Ureter (tissue), 1 donor: ENCODE data around the gene ETV6. TPM values are rescaled to one million over a fixed set of nuclear protein-coding genes. Genes with fewer than 3 reads are reported as not detected.

Experiments
- DNase-seq: peaks from one replicate; pipeline ENCODE4 v3.0.0-alpha.2; 2020; ENCODE audit warnings: low spot score
- total RNA-seq: library from RNA; stranded (reverse); gene quantifications from one replicate; pipeline ENCODE4 v1.2.4, GENCODE V29; 2023
- donor health status: DM: yes; HTN: yes; CAD: no.

Gene ETV6
- total RNA-seq, 1 donor from 2014 or later = 97.4 TPM

GRCh38 chr12:11920231-11920630, 270.8 kb downstream of the ETV6 start:
- DNase-seq = no peak

DNA sequence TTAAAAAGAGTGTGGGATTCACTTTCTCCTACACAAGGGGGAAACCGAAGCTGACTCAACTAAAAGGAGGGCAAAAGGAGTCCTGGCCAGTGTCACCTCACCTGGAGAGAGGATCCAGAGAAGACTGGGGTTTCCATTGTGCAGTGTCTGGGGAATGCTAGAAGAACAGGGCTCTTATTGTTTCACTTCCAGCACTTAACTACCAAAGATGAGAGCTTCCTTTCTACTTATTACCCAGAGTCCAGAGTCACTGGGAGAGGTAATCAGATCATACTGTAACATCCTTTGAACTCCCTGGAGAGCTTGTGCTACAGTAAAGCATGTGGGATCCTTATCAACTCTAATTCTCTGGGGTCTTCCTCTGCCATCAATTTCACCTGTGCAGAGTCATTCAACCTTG, 272.9 kb downstream of the ETV6 start:
- DNase-seq = no peak

DNA sequence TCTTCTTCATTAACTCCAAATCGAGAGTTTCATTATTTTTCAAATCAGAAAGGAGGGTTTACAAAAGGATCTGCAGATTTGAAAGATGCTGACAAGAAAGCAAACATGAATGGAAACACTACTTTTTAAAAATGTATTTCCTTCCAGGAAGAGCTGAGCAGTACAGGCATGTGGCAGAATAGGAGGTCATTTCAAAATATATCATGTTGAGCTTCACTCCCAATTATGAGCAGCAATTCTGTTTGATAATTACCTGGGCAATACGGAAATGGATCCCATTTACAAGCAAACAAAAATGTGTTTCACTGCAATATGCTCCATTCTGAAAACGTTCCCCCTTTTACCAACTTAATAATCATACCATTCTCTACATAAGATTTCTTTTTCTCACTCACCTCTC, 273.6 kb downstream of the ETV6 start:
- DNase-seq = no peak

DNA sequence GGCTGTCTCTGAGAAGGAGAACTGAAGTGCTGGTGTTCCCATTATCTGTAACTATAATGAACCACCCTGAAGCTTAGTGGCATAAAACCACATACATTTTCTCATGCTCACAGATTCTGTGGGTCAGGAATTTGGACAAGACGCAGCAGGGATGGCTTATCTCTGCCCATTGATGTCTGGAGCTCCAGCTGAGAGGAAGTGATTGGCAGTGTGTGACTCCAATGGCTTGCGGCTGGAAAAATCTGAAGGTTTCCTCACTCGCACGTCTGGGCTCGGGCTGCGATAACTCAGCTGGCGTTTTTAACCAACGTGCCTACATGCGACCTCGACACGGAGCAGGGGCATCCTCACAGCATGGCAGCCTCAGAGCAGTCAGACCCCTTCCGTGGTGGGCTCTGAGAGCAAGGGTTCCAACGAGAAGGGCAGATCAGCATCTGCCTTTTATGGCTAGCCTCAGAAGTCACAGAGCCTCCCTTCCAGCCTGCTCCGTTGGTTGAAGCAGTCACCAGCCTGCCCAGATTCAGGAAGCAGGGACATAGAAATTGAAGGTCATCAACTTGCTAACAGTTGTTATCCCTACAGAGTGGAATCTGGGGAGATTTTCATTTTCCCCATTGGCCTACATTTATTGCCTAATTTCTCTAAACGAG, 277.9 kb downstream of the ETV6 start:
- DNase-seq = no peak

DNA sequence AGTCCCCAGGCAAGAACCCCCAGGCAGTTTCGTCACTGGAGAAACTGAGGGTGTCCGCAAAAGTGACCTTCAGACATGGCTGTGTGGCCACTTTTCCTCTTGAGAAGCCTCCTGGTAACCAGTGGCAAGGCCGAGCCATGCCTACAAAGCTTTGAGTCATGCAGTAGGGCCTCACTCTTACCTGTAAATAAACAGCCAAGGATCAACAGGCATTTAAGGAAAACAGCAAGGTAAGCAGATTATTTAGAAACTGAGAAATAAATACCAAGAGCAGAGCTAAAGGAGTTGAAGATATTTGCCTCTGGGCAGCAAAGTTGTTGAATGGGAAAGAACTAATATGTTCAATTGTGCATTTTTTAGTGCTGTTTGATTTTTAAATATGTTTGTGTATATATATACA, 280.2 kb downstream of the ETV6 start:
- DNase-seq = no peak

DNA sequence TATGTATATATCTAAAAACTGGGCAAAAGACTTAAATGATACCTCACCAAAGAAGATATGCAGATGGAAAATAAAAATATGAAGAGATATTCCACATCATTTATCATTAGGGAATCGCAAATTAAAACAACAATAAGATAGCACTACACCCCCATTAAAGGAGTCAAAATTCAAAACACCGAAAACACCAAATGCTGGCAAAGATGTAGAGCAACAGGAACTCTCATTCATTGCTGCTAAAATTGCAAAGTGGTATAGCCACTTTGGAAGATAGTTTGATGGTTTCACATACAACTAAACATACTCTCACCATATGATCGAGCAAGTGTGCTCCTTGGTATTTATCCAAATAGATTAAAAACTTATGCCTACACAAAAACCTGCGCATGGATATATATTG, 289.7 kb downstream of the ETV6 start:
- DNase-seq = no peak

DNA sequence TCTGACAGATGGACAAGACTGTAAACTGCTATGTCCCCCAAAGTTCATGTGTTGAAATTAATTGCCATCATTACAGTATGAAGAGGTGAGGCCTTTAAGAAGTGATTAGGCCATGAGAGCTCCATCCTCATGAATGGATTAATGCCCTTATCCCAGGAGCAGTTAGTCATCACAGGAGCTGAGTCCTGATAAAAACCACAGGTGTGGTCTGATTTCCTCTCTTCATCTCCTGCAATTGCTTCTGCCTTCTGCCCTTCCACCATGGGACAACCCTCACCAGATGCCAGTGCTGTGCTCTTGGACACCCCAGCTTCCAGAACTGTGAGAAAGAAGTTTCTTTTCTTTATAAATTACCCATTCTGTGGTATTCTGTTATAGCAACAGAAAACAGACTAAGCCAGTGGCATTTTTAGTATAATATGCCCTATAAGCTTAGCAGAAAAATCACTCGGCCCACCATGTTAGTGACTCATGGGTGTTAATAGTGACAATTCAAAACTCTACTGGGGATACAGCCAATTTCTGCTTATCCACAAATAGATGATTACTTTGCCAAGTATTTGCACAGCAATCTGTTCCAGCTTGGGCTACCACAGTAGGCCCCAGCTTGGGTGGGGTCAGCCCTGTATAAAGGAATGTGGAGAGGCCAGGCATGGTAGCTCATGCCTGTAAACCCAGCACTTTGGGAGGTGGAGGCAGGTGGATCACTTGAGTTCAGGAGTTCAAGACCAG, 292.3 kb downstream of the ETV6 start:
- DNase-seq = no peak

DNA sequence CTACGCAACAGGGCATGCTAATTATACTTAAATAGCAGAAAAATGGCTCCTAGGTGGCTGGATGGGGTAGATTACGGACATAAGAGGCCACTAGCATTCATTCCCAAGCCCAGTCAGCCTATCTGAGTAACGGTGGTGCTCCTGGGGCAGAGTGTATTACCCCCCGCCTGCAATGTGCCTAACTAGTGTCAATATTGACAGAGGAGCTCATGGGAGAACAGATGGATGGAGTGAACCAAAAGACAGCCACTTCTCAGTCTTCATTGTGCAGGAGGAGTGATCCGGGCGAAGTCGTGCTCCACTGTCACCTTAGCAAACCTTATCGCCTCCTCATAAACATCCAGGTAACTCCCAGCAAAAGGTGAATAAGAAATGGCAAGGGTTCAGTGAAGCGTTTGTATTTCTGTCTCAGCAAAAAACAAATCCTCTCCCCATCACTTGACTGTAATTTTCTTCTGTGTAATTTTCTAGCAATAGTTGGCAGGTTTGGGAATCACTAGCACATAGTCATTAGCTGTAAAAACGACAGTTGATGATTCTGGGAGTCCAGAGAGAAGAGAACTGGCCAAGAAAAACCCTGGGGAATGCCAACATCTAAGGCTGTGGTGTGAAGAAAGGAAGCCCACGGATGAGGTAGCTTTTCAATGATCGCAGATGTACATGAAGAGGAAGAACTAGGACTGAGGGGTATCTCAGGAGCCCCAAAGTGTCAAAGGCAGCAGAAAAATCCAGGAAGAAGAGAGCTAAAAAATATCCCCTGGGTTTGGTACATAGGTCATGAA, 294.6 kb downstream of the ETV6 start:
- DNase-seq = no peak
